Measurements from ENCODE around the gene VAV3. TPM values are rescaled to one million over a fixed set of nuclear protein-coding genes. Genes with fewer than 3 reads are reported as not detected.

The VAV3 gene
- total RNA-seq, 1 donor from 2014 or later: 2.1 TPM

DNA sequence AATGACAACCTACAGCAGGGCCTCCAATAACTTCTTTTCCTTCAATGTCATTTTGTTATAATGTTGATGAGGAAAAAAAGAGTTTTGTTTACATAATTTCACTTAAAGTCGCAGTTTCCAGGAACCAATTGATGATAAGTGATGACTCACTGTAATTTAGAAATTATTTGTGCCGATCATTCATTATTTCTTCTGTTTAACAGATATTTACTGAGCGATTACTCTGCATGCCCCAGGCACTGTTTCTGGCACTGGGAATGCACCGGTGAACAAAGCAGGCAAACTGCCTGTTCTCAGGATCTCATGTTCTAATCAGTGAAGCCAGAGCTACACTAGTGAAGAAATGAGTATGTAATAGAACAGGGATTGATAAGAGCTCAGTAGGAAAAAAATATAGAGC, 420.7 kb downstream of the VAV3 start:
- no peak for ATAC-seq
- DNase-seq: no peak
- intact Hi-C loops (cut with micrococcal nuclease): no loop called here

DNA sequence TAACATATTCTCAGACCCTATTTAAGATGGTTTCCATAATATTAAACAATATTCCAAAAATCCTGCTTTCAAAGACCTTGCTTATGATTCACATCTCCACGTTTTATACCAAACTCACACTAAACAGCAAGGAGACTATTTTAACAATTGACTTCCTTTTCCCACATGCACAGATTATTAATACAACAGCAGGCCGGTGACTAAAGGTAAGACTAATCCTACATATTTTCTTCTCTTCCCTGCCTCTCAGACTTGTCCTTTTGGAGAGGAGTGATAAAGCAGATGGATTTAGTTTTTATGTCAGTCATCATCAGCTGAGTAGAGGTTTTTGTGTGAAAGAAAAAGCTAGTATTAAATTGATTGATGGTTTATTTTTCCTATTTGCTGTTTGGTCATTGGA, 423.6 kb downstream of the VAV3 start:
- ATAC-seq (no peak), DNase-seq (no peak)
- intact Hi-C loops (cut with micrococcal nuclease): no loop called here

DNA sequence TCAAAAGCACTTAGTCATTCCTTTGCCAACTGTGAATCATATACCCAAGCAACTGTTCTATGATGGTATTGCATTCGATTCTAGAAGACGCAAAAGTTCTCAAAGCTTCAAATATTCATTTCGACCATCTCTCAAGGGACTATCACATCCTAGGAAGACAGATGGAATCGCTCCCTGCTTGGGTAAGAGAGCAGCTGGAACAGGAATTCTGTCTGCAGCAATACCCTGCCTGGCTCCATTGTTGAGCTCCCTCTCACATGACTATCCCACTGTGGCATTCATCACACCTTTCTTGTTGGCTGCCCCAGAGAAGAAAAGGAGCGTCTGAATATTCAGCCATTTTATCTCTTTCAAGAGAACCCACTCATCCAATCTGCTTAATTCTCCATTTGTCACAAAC, 426.5 kb downstream of the VAV3 start:
- intact Hi-C loops (cut with micrococcal nuclease): no loop called here
- DNase-seq (no peak), ATAC-seq (no peak)

DNA sequence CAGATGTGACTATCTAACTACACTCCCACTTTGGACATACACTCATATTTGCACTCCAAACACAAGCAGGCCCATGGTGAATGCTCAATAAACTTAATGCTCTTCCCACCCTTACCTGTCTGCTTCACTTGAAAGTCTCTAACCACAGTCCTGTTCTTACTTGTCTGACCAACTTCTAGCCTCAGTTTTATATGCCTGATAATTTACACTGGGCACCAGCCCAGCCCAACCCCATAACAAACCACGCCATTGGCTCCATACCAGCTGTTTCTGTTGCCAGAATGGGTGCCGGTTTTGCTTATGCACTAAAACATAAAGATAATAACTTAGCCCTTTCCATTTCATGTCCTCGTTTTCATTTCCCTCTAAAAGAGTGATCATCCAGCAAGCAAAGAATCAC, 428.7 kb downstream of the VAV3 start:
- intact Hi-C loops (cut with micrococcal nuclease): no loop called here
- ATAC-seq (no peak), DNase-seq (no peak)

DNA sequence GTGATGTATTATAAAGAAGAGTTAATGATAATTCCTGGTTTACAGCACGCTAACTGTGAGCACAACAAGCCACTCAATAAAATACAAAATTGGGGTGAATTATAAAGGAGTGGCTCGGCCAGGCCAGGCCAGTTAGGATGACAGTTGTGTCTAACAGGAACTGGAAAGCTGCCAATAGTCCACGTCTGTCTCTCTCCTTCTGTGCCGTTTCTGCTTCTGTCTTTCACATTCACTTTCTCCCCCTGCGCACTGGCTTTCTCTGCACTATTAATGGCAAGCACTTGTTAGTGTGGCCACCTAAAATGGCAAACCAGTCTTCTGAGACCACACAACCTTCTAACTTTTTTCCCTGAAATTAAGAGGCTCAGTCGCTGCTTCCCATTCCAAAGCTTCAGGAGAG, 429.9 kb downstream of the VAV3 start:
- intact Hi-C loops (cut with micrococcal nuclease): no loop called here
- DNase-seq (no peak), ATAC-seq (no peak)

DNA sequence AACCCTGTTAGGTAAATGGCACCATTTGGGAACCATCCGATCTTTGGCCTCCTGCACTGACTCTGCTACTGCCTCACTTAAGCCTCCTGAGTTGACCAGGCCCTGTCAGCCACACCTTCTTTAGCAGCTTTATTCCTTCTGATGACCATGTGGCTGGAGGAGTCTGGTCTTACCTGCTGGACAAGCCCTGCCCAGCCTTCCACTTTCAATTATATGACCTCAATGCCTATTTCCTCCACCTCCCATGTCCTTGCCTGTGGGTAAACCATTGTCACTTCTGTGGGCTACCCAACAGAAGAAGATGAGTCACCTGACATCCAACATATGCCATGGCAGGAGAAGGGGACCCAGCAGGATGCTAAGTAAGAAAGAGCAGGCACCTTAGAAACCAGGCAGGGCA, 430.3 kb downstream of the VAV3 start:
- DNase-seq: no peak
- no peak for ATAC-seq
- intact Hi-C loops (cut with micrococcal nuclease): no loop called here

DNA sequence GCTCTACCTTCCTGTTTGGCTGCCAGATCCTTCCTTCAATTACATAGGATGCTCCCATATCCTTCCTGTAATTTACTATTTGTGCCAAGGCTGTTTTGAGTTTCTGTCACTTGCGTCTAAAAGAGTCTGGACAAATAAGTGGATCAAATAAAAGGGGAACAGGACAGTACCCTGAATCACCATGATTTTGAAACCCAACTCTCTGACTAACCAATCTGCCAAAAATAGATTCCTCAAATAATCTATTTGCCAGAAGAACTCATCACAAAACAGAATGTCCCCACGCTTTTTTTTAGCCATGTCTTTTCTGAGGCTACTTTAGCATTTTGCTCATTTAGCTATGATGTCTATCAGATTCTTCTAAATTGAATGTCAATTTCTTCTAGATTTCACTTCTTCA, 431.5 kb downstream of the VAV3 start:
- DNase-seq (no peak), ATAC-seq (no peak)
- intact Hi-C loops (cut with micrococcal nuclease): no loop called here

DNA sequence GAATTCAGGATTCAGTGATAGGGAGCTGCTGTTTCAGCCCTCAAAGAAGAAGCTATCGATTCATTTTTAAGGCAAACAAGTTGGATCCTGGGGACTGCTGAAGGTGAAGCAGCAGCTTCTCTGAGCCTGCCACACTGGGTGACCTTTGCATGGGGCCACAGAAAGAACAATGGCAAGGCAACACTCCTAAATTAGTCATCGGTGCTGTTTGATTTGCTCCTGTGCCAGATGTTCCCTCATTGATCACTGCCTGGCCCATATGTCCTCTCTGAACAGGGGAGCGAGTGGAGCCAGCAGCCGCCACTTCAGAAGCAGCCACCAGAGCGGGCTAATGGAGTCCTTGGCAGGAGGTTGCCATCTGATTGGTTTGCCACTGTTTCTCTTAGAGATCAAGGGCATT, 432.7 kb downstream of the VAV3 start:
- no peak for ATAC-seq
- no peak for DNase-seq
- intact Hi-C loops (cut with micrococcal nuclease): no loop called here

DNA sequence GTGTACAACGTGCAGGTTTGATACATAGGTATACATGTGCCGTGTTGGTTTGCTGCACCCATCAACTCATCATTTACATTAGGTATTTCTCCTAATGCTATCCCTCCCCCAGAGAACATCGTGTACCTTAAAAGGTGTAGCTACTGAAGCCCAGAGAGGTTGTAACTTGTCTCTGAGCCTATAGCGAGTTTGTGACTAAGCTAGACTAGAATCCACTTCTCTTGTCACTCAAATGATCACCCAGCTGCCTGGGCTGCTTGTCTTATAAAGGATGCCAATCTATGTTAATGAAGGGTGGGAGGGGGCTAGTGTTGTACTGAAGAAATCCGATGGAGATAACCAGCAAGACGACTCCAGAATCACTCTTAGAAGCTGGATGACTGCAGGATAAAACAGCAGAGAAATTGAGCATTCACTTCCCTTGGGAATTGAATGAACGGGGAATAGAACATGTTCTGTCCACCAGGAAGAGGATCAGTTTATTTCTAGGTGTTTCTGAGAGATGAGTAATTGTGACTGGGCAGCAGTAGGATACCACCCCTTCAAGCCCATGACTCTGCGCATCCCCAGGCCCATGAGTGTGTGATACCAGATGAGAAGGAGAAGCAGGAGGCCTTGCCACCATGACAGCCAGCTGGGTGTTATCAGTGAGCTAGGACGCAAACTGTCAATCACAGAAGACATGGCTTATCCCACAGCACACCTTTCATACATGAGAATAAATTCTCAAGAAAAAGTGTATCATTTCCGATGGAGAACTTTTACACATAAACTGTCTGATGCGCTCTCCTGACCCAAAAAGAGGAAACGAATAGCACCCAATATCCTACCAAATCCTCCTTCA, 433.7 kb downstream of the VAV3 start:
- DNase-seq: no peak
- intact Hi-C loops (cut with micrococcal nuclease): no loop called here
- ATAC-seq: no peak

DNA sequence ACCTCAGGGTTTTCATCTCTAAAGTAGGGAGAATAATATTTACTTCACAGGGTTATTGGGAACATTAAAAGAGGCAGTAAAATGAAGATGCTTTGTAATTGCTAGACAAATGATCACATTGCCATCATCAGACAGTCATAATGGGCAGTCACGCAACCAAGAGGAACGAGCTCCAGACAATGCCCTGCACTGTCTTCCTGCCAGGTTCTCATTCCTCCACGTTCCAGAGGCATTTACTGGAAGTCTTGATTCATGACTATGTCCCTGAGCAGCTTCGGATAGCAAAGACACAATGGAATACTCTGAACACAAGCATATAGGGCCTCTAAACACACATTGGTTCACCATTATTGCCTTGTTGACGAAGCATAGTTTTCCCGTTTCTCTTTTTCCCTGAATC, 434.4 kb downstream of the VAV3 start:
- DNase-seq: no peak
- intact Hi-C loops (cut with micrococcal nuclease): no loop called here

DNA sequence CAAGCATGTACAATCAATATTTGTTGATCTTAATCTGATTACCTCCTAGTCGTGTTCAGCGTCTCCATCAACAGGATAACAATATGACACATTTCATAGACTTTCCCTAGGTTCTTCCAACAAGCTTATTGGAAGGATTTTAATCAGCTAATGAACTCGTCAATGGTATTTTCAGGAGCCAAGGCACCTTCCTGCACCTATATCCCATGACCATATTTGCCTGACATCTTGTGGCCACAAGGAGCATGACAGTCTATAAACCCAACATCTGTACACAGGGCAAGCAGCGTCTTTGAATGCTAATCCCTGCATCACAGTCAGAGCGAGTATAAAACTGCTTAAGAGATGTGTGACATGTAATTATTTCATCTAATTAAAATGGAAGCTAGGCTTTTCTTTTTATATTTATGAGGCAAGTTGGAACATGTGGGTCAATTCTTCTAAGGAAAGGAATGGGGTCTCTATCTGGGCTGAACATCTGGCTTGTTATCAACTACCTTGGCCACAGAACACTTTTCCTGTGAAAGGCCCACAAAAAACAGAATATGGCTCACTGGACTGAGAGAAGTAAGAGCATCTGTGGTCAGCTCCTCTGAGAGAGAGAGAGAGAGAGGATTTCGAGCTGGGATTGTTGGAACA, 435.4 kb downstream of the VAV3 start:
- no peak for ATAC-seq
- DNase-seq: no peak
- intact Hi-C loops (cut with micrococcal nuclease): no loop called here

More for the DNA sequence above, 434.4 kb downstream of the VAV3 start:
- ATAC-seq: no peak

DNA sequence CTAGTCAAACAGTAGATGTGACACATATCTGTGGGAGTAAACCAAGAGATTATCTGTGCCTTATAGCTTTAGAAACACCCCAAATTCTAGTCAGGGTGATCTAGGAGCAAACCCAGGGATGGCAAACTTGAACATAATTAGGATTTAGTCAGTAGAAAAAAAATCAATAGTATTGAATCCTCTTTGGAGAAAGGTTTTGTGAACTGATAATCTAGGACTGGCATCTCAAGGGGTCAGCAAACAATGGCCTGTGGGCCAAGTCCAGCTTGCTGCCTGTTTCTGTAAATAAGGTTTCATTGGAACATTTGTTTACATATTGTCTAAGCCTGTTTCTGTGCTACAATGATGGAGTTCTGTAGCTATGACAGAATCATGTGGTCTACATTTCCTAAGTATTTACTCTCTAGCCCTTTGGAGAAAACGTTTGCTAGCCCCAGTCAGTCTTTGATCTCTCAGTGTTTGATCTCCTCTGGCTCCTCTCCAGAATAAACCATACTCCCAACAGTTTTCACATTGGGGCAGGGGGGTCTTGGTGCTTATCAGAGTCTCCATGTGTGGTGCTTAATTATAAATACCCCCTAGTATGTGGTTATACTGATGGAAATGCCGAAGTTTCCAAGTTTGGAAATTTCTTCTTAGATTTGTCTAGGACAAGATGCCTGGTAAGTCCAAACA, 438.3 kb downstream of the VAV3 start:
- DNase-seq (no peak), ATAC-seq (no peak)
- intact Hi-C loops (cut with micrococcal nuclease): no loop called here

DNA sequence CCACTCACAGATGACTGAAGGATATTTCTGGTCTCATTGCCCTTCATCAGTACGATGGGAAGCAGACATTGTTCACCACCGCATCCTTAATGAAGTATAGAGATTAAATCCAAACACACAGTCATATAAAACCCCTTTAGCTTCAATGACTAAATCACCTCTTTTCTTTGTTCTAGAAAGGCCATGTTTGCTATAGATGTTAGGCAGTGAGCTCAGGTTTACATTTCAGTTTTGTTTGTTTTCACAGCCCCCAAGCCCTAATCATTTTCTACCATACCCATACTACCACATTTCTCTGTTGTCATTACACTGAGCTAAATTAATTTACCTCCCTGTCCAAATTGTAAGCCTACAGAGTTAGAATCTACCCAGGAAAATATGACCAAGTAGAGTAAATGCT, 439.0 kb downstream of the VAV3 start:
- DNase-seq (no peak), ATAC-seq (no peak)
- intact Hi-C loops (cut with micrococcal nuclease): no loop called here

DNA sequence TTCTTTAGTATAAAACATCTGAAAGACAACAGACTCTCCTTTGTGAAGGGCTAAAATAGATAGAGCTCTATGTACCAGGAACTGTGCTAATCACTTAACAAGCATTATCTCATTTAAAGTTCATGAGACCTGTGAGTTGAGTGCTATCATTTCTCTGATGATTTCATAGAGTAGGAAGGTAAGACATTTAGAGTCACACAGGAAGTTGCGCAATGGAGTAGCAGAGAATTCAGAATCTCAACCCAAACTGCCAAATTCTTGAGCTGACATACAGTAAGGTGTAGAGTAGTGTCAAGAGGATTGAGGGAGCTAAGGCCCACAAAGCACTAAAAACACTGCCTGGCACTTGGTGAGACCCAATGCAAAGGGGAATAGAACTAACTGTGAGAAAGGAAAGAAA, 439.8 kb downstream of the VAV3 start:
- DNase-seq: no peak
- intact Hi-C loops (cut with micrococcal nuclease): no loop called here
- no peak for ATAC-seq

DNA sequence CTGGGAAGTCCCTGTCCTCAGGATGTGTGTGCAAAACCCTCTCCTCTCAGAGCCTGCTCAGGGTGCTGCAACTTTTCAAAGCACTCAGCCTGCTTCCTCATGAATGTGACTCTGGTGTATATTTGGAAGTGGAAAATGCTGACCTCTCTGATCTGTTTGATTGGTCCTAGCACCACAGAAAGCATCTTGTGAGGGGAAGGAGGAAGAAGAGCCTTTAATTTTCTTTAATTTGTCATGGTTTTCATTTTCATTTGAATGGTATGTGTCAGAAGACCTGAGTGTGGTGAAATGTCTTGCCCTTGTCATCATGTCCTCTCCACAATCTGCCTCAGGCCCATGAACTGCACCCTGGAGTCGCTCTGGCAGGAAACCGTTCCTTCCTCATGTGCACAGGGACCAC, 440.7 kb downstream of the VAV3 start:
- DNase-seq (no peak), ATAC-seq (no peak)
- intact Hi-C loops (cut with micrococcal nuclease): no loop called here

DNA sequence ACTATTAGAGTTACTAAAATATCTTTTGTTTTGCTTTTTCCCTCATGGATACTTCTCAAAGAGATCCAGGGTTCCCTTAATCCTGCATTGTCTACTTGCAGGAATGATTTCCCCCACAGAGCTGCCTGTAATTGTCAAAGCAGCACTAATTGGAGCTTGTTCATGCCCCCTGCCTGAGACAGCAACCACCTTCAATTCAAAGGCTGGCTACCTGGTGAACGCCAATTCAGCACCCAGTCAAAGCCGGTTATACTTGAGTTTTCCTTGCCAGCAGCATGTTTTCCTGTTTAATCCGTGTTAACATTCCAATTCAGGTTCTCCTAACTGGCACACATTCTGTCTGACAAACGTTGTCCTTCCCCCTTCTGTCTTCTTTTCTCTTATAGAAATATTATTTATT, 441.2 kb downstream of the VAV3 start:
- intact Hi-C loops (cut with micrococcal nuclease): no loop called here
- ATAC-seq (no peak), DNase-seq (no peak)

DNA sequence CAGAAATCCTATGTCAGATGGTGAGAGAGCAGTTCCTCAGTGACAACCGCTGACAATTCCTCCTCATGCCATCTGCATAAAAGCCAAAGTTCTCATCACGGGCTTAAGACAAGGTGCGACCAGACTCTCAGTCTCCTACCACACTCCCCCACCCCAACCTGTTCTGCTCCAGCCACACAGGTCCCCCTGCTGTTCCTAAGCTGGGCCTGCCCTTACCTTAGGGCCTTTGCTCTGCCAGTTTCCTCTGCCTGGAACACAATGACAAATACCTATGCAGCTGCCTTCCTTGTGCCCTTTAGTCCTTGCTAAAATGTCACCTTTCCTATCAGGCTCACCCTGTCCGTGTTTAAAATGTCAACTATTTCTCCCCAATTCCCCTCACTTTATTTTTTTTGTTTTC, 441.9 kb downstream of the VAV3 start:
- ATAC-seq: no peak
- intact Hi-C loops (cut with micrococcal nuclease): no loop called here
- DNase-seq: no peak
